GM21717 (cell line): Measurements from ENCODE around the gene CIRBP.
"Not testable (repeated sequence)": the region's sequence is repeated elsewhere in the genome, so short reads cannot be mapped to it uniquely, and the experiment has no call there.

Source experiments
- ATAC-seq: cut with Tn5 transposase; IDR thresholded peaks from one replicate; pipeline ENCODE4 v1.9.1; 2021; ENCODE audit warnings: mild to moderate bottlenecking, moderate library complexity; ENCODE audit not compliant: unreplicated experiment

The CIRBP gene

DNA sequence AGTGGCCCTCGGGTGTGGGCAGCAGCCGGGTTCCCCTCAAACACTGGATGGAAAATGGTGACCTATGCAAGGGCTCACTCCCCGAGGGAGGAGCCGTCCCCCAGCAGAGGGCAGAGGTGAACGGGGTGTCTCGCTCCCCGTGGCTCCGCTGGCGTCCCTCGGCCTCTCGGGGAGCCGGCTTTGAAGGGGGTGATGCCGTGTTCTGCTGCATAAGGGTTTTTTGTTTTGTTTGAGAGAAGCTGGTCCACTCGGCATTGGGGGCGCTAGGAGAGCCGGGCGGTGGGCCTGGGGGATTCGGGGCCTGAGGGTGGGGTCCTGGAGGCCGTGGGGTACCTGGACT lies 20.5 kb downstream of the CIRBP start:
- ATAC-seq, result no peak

DNA sequence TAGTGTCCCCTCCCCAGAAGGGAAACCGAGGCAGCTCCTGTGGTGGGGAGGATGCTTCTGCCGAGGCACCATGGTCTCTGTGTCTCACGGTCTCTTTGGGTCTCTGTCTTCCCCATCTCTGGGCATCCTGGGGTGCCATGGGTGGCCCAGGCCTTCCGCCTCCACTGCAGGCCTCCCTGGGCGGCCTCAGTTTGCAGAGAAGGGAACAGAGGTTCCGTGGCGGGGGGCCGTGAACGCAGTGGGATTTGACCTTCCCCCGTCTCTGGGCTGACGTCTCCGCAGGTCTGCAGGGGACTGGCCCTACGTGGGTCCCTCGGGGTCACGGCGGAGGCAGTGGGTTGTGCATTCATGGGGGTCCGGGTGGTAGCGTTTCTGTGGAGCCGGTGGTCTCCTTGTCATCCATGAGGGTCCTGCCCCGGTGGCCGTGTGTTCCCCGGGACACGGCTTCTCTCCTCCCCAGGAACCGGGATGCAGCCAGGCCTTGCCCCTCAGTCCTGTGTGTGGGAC lies 21.1 kb downstream of the CIRBP start:
- ATAC-seq, result no peak

DNA sequence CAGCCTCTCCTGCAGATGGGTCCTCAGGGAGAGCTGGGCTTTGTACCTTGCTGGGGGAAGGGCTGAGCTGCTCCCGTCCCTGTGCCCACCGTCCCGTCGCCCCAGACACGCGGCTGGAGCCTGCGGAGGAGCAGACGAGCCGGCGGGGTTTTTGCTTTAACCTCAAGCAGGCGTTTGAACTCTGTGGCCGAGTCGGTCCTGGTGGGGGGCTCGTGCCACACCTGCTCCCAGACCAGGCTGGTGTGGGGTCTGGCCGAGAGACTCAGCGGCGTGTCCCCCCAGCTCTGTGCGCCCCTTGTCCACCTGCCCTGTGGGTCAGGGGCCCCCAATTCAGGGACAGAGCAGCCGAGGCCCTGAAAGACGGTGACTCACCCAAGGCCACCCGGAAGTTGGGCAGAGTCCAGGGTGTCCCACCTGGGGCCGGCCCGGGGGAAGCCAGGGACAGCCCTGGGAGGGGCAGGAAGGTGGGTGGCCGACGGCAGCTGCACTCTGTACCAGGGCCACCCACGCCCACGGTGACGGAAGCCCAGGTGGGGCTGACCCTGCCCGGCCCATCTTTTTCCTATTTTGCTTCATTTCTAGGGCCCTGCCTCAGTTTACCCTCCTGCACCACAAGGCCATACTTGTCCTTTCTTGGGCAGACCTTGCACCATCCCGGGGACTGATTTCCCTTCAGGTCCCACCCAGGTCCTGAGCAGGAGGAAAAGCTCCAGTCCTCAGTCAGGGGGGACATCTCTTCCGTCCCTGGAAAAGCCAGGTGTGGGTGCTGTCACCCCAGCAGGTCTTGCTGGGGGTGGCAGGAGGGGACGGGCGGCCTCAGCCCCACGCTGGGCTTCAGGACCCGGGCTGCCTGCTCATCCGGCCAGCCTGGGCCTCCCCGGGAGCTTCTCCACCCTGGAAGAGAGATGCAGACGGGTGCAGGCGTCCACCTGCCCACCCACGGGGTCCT lies 21.8 kb downstream of the CIRBP start:
- no peak for ATAC-seq

DNA sequence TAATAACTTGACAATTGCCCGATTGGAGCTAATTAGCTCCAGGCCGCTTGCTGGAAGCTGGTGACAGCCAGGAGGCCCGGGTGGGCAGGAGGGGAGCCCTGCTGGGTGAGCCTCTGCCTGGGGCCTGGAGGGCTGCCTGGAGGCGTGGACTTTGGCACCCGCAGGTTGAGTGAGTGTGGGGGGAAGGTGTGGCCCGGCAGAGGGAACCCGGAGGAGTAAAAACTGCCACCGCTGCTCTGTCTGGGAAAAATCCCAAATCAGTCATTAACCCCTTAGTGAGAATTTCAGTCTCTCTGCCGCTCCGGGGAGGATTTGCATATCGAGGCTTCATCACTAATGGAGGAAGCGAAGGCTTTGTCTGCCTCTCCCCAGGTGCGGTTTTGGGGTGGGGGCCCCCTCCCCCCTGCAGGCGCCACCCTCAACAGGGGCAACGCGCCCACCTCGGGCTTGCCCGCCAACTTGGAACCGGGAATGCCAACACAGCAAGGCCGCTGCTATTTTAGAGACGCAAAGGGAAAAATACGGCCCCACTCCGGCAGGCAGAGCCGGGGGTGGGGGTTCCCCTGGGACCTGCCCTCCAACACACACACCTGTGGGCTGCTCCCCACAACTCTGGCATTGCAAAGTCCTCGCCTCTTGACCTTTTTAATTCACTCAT lies 22.8 kb downstream of the CIRBP start:
- no peak for ATAC-seq

DNA sequence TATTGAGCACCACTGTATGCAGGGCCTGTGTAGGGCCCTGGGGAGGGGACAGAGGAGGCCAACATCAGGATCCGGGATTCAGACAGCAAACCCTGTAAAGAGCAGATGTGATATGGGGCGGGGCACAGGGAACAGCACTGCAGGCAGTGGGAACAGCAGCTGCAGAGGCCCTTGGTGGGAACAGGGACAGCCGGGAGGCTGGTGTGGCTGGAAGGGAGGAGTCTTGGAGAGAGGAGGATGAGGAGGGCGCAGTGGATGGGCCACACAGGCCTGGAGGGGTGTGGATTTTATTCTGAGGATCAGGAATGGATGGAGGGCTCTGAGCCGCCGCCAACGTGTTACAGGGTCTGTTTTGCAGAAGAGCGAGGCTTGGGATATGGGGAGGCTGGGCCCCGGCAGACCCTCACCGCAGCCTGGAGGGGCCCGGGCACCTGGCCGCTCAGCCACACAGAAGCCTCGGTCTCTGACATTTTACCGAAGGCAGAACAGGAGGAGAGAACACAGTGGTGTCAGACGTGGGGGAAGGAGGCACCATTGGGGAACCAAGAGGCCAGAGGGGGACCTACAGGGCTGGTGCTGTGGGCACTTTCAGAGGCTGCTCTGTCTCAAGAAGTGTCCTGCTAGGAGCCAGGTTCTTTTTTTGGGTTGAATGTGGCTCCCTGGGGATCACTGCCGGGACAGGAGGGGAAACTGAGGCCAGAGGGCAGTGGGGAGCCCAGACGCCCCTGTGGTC lies 23.5 kb downstream of the CIRBP start:
- no peak for ATAC-seq

DNA sequence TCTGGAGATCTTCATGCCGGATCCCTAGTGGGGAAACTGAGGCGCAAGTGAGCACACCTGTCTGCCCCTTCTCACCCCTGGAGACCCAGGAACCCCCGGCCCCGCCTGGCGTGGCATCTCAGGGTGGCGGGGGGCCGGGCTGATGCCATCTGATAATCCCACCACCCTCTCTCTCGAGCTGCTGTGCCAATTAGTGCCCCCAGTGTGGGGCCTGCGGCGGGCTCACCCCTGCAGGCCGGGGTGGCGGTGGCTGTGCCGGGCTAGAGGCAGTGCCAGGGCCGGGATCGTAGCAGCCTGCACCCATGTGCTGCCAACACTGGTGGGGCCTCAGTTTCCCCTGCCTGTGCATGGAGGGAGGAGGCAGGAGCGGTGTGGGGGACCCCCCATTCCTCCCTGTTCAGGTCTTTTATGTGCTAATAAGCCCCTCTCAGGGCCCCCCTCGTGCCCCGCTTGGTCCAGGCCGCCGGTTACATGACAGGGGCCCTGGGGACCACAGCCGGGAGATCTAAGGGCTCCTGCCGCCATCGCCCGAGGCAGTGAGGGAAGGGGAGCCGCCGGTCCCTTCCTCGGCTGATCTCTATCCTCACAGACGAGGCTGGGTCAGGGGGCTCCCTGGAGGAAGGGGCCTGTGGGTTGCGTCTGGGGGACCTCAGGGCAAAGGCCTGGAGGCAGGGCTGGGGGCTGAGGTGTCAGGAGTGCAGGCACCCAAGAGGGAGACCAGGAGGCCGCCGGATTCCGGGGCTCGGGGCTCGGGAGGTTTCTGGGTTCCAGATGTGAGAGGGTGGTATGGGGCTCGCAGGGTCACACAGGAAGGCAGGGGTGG lies 24.9 kb downstream of the CIRBP start:
- no peak for ATAC-seq

DNA sequence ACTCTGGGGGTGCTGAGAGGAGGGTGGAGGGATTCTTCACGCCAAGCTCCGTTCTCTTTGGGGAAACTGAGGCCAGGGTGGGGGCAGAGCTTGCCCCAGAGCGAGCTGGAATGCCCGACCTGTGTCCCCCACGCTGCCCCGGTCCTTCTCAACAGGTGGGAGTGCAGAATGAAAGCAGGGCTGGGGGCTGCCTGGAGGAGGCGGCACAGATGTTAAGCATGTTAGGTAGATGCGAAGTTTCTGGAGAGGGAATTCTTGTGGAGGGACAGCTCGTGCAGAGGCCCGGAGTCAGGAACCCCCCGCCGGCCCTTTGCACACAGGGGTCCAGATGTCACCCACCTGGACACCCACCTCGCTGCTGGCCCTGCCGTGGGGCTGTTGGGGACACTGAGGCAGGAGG lies 25.6 kb downstream of the CIRBP start:
- ATAC-seq, result no peak

DNA sequence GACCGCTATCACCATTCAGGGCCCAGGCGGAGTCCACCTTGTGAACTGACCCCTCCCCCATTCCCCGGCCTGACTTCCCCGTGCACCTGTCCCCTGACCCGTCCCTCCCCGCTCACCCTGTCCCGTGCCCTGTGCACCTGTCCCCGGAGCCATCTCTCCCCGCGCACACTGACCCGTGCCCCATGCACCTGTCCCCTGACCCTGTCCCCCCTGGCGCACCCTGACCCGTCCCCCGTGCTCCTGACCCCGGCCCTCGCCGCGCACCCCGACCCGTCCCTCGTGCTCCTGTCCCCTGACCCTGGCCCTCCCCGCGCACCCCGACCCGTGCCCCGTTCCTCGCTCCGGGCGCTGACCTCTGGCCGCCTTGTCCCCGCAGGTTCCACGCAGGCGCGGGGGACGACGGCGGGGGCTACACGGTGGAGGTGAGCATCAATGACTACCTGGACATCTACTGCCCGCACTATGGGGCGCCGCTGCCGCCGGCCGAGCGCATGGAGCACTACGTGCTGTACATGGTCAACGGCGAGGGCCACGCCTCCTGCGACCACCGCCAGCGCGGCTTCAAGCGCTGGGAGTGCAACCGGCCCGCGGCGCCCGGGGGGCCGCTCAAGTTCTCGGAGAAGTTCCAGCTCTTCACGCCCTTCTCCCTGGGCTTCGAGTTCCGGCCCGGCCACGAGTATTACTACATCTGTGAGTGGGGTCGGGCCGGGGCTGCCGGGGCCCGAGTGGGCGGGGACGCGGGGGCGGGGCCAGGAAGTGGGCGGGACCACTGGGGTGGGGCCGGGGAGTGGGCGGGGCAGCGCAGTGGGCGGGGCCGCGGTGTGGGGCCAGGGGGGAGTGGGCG lies 26.3 kb downstream of the CIRBP start:
- ATAC-seq, result no peak

DNA sequence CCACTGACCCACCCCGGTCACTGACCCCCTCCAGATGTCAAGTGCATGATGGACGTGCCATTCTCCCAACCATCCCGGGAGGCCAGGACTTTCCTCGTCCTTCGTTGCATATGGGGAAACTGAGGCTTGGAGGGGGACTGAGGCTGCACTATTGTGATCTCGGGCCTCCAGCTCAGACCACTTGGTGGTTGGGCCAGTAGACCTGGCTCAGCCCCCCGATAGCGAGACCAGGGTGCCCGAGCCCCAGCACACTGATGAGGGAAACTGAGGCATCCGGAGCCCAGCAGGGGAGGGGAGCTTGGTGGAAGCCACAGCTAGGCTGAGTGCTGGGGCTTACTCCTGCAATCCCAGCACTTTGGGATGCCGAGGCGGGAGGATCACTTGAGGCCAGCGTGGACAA lies 26.9 kb downstream of the CIRBP start:
- no peak for ATAC-seq

DNA sequence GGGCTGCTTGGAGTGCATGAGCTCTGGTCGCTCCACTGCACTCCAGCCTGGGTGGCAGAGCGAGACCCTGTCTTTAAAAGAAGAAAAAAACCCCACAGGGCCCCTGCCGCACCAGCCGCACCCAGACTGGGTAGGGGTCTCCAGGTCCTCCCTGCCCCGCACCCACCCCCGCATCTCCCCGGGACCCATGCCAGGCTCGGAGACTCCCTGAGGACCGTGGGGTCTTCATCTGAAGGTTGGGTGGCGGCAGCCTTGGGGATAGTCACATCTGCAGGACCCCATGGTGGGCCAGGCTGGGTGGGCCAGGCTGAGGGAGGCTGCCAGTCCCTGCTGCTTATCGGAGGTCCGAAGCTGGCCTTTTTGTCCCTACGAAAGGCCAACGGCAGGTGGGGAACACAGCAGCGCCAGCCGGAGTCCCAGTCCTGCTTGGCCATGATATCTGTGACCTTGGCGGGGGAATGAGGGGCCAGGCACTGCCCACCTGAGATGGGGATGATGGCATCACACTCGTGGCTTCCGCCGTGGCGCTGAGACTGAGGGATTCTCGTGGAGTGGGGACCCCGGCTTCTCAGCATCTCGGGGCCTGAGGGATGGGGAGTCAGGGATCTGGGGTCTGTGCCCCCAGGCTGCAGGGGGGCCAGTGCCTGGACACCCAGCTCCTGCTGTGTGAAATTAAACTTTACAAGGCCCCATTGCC lies 27.6 kb downstream of the CIRBP start:
- ATAC-seq, result no peak

DNA sequence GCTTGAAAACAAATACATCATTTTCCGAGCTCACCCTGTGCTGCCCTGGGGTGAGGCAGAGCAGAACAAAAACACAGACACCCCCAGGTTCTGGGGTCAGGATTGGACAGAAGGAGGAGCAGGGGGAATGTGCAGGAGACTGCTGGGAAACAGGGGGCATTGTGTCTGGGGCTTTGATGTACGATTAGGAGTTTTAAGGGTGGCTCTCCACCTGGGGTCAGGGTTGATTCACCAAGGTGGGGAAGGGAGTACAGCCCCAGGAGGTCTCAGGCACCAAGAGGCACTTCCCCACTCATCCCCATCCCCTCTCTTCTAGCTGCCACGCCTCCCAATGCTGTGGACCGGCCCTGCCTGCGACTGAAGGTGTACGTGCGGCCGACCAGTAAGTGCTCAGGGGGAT lies 29.1 kb downstream of the CIRBP start:
- no peak for ATAC-seq

DNA sequence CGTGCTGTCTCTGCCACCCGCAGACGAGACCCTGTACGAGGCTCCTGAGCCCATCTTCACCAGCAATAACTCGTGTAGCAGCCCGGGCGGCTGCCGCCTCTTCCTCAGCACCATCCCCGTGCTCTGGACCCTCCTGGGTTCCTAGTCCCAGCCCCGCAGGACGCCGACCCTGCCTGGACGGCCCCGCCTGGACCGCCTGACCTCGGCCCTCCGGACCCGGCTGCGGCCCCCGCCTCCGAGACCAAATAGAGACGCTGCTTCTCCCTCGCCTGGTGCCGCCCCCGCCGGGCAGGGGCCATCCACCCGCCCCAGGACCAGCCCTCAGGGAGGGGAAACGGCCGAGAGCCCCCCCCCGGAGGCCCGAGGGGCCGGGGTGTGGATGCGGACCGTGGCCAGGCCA lies 30.7 kb downstream of the CIRBP start:
- ATAC-seq, result no peak

DNA sequence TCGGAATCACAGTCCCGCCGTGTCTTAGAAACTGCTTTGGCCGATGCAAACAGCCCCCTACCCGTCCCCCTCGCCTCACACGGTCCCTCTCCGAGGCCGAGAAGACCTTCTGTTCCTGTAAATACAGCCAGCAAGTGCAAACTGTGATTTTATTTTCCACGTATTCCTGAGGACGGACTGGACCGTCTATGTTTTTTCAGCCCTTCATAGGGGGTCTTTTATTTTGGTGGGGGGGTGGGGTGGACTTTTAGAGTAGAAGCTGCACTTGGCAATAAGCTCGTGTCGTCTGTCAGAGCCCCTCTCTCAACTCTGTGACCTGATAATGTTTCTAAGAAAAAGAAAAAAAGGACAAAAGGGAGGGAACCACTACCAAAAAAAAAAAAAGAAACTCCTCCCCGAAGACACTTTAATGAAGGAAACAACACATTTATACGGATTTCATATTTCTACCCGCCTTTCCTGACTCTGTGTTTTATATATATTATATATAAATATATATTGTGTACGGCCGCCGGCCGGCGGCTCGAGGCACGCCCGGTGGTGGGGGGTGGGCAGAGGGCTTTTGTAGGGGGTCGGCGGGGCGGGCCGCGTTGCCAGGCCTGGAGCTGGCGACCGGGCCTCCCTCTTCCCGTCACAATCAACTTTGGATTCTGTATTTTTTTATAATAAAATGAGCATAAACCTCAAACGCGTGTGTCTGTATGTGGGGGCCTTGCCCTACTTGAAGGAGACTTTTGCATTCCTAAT lies 31.8 kb downstream of the CIRBP start:
- no peak for ATAC-seq

DNA sequence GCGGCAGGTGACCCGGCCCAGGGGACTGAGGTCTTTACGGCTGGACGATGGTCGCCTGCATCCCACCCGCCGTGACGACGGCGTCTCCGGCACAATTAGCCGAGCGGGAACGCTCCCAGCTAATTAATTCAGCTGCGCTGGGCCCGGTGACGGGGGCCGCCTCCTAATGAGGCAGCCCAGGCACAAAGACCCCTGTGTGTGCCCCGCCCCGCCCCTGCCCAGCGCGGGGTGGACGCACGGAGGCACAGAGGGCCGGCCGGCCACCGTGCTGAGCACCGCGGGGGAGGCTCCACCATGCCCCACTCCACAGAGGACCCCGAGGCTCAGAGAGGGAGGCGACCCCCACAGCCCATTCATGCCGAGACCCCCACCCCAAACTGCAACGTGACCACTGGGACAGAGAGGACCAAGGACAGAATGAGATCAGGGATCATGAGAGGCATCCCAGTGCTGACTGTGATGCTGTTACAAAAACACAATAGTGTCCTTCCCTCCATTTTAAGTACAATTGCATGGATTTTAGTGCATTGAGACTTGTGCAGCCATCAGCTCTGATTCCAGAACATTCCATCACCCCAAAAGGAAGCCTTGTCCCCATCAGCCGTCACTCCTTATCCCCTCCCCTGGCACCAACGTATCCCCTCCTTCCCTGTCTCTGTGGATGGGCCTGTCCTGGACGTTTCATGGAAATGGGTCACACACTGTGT lies 33.6 kb downstream of the CIRBP start:
- no peak for ATAC-seq

DNA sequence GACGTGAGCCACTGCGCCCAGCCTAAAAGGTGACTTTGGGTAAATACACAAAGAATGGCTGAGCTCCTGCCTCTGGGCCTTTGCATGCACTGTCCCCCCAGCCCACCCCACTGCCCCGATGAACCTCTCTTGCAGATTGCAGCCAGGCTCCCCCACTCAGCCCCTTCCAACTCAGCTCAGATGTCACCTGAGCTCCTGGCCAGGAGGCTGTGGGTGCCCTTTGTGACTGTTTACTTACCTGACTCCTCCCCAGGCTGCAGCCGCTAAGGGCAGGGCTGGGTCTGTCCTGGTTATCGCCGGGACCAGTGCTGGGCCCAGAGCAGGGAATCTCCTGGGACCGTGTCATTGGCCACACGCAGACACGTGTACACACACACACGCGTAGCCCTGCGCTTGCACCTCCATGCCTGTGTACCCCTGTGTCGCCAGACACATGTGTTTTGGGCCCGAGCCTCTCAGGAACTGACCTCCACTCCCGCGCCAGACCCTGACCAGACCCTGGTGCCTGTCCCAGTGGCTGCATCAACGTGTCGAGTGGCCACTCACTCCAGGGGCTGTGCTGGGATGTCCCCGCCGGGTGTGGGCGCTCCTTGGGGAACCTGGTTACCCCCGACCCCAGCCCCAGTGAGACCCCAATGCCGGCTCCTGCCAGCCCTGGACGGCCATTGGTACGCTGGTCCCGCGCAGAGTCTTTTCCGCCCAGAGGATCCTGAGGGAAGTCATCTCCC lies 35.2 kb downstream of the CIRBP start:
- no peak for ATAC-seq

DNA sequence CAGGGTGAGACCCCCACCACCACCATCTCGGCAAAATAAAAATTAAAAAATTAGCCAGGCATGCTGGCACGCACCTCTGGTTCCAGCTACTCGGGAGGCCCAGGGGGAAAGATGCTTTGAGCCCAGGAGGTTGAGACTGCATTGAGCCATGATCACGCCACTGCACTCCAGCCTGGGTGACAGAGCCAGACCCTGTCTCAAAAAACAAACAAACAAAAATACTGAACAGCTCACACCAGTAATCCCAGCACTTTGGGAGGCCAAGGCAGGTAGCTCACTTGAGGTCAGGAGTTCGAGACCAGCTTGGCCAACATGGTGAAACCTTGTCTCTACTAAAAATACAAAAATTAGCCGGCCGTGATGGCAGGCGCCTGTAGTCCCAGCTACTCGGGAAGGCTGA lies 36.2 kb downstream of the CIRBP start:
- not testable (repeated sequence) for ATAC-seq

DNA sequence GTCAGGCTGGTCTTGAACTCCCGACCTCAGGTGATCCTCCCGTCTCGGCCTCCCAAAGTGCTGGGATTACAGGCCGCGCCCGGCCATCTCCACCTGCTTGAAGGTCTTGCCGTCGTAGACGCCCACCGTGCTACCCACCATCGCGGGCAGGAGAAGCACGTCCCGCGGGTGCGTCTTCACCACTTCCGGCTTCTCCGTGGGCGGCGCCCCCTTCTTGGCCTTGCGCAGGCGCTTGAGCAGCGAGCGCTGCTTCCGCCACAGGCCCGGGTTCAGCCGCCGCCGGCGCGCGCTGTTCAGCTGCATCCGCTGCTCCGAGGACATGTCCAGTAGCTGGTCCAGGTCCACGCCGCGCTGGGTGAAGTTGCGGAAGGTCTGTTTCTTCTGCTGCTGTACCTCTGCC lies 38.2 kb downstream of the CIRBP start:
- ATAC-seq, result no peak
